ENCODE results near the gene MAGEB6B.
"Not testable (repeated sequence)": the region's sequence is repeated elsewhere in the genome, so short reads cannot be mapped to it uniquely, and the experiment has no call there.

The MAGEB6B gene, protein sequence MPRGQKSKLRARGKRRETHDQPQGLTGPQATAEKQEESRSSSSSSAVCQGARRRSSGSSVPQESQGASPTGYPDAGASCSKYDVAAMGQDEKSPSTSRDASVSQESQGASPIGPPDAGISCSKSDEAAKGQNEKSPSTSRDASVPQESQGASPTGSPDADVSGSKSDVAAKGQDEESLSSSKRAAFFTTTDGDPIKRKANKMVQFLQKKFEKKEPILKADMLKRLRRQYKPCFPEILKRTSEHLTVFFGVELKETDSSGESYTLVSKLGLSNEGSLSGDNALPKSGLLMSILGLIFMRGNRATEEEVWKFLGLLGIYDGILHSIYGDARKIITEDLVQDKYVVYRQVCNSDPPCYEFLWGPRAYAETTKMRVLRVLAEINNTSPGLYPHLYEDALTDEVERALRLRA

DNA sequence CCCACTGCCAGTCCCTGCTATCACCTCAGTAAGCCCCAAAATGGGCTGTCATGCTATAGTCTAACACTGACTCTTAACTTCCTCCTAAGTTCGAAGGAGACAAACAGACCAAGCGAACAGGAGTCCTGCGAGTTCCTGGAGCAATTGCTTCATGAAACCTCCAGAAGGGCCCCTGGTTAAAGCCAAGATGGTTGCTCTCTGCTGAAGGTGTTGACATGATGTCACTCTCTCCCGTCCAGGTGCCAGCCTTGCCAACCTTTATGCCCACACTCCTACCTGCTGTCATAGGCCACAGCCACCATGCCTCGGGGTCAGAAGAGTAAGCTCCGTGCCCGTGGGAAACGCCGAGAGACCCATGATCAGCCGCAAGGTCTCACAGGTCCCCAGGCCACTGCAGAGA lies at the start of gene MAGEB6B:
Gene MAGEB6B (plus strand): TSS at position 301 of the 400 bp plus-strand sequence. CDS start 0 bp downstream, at position 301.
- DNase-seq (ENCODE audit: low read depth in 4 of 4, low spot score in 1 of 4) = no peak

DNA sequence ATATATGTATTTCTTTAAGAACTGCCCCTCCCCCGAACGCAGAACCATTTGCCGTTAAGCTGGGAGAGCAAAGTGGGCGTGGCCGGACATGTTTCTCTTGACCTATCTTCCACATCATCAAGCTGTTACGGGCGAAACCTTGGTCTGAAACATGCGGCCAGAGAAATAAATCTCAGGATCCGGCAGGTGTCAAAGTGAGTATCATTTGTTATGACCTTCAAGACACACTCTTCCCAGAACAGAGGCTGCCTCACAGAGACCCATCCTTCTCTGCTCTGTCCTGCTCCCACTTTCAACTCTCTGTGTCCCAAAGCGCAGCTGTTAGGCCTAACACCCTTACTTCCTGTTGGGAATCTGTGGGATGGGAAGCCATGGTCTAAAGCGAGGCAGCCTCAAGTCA lies 22.1 kb upstream of the MAGEB6B start, which contains the start of gene MAGEB18:
Gene MAGEB18 (plus strand): TSS at position 70 of the 400 bp plus-strand sequence. CDS start 643 bp downstream, outside the sequence.
- DNase-seq (ENCODE audit: low read depth in 4 of 4, low spot score in 1 of 4) = no peak

DNA sequence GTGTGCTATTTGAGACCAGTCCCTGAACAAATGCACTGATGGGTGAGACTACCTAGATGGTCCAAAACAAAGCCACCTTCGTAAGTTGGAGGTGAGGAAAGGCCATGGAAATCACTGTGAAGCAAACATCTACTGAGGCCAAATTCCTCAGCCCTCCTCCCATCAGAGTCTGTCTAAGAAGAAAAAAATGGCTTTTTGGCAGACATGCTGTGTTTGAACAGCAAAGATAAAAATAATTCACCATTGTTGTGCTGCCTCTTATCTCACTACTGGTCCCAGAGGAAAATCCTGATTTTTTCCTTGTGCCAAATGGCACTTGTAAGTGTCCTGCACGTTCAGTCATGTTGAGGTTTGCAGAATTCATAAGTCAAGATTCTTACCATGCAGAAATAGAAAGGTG lies 14.4 kb upstream of the MAGEB6B start:
- no peak for DNase-seq (ENCODE audit: low read depth in 4 of 4, low spot score in 1 of 4)

DNA sequence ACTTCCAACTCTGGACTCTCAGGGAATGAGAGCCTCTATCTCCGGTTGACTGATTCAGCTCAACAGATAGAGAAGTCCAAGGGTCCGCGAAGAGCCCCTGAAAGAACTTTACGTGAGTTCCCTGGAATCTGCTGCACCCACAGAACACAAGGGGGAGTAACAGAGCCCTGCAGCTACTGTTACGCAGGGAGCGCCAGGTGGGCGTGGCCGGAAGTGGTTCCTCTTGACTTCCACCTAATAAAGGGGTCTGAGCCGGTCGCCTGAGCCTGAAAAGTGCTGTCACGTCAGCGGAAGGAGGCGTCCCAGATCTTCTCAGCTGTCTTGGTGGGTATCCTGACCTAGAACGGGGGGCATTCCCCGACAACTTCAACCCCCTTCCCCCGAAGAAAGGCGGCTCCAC lies 31.8 kb downstream of the MAGEB6B start, which contains the start of gene MAGEB6:
Gene MAGEB6 (plus strand): TSS at position 237 of the 400 bp plus-strand sequence. CDS start 1,407 bp downstream, outside the sequence.
- no peak for DNase-seq (ENCODE audit: low read depth in 4 of 4, low spot score in 1 of 4)

DNA sequence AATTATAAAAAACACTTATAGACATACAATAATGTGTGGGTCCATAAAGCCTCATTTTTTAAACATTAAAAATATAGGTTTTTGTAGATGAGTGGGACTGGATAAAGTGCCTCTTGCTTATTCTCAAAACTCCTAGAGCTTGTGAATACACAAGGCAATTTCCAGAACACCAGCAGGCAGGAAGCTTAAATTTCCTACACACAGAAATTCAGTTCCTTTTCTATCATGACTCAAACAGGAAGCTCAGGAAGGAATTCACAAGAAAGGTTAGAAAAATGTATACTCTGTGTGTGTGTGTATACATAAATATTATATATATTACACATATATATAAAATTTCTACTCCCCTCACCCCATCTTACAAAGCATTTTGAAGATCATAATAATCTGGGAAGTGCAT lies 43.2 kb downstream of the MAGEB6B start:
- no peak for DNase-seq (ENCODE audit: low read depth in 4 of 4, low spot score in 1 of 4)

DNA sequence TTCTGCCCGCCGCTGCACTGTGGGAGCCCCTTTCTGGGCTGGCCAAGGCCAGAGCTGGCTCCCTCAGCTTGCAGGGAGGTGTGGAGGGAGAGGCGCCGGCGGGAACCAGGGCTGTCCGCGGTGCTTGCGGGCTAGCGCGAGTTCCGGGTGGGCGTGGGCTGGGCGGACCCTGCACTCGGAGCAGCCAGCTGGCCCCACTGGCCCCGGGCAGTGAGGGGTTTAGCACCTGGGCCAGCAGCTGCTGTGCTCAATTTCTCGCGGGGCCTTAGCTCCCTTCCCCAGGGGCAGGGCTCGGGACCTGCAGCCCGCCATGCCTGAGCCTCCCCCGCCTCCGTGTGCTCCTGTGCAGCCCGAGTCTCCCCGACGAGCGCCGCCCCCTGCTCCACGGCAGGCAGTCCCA lies 44.3 kb downstream of the MAGEB6B start:
- not testable (repeated sequence) for DNase-seq (ENCODE audit: low read depth in 4 of 4, low spot score in 1 of 4)

DNA sequence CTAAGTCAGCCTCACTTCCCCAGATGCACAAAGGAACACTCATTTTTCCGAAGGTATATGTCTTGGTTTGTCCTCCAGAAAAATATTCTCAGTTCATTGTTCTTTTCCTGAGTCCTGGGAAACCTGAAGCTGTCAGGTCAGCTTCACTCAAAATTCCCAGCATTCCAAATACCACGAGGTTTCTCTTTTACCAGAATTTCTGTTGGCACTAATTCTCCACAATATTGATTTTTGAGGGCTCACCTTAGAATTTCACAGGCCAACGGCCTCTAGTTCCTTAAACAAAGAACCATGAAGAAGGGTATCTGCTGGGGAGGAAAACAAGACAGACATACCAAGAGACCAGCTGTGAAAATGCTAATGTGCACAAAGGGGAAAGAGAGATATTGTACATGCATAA lies 47.6 kb downstream of the MAGEB6B start:
- DNase-seq (ENCODE audit: low read depth in 4 of 4, low spot score in 1 of 4) = no peak
